Measurements from ENCODE around the gene RXFP4. TPM values are rescaled to one million over a fixed set of nuclear protein-coding genes. Genes with fewer than 3 reads are reported as not detected.
A peak's percentile ranks its signal among the peaks of the same experiment; 100 is the strongest.

RXFP4 gene
- total RNA-seq, 1 donor from 2014 or later, result not detected

DNA sequence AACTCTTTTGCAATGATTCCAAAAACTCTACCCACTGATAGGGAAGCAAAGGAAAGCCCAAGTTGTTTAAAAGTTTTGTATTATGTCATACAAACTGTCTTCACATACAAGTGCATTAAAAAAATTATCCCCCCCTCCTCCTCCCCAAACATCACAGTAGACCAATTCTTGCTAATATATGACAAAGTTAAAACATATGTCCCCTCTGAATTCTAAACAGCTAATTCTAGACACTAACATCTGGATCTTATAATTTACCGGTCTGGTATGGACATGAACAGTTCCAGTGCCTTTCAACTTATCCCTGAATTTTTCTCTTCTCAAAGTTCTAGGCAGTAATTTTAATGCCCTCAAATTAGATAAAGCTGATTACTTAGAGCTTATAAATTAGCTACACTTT lies 43.7 kb upstream of the RXFP4 start:
- H3K27ac Mint-ChIP-seq (ENCODE audit: unreplicated experiment), result no peak overlapping the region
- peaks cover 27% of the 10 kb centered on the region for H3K36me3 Mint-ChIP-seq (ENCODE audit: low read depth, unreplicated experiment)
- H3K4me1 Mint-ChIP-seq (ENCODE audit: unreplicated experiment), result peaks cover 7% of the 10 kb centered on the region
- TF ChIP-seq, protein P1, sequence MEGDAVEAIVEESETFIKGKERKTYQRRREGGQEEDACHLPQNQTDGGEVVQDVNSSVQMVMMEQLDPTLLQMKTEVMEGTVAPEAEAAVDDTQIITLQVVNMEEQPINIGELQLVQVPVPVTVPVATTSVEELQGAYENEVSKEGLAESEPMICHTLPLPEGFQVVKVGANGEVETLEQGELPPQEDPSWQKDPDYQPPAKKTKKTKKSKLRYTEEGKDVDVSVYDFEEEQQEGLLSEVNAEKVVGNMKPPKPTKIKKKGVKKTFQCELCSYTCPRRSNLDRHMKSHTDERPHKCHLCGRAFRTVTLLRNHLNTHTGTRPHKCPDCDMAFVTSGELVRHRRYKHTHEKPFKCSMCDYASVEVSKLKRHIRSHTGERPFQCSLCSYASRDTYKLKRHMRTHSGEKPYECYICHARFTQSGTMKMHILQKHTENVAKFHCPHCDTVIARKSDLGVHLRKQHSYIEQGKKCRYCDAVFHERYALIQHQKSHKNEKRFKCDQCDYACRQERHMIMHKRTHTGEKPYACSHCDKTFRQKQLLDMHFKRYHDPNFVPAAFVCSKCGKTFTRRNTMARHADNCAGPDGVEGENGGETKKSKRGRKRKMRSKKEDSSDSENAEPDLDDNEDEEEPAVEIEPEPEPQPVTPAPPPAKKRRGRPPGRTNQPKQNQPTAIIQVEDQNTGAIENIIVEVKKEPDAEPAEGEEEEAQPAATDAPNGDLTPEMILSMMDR (IDR thresholded peaks at IDR 0.05; ENCODE audit: unreplicated experiment), result no peak
- no peaks in the 10 kb centered on the region for H3K9me3 Mint-ChIP-seq (ENCODE audit: unreplicated experiment)
- peaks cover 2% of the 10 kb centered on the region for H3K27me3 Mint-ChIP-seq (ENCODE audit: unreplicated experiment)
- peak overlapping the region; percentile 56 for H3K4me3 Mint-ChIP-seq (ENCODE audit: unreplicated experiment)
- DNase-seq (ENCODE audit: low spot score), result no peak

DNA sequence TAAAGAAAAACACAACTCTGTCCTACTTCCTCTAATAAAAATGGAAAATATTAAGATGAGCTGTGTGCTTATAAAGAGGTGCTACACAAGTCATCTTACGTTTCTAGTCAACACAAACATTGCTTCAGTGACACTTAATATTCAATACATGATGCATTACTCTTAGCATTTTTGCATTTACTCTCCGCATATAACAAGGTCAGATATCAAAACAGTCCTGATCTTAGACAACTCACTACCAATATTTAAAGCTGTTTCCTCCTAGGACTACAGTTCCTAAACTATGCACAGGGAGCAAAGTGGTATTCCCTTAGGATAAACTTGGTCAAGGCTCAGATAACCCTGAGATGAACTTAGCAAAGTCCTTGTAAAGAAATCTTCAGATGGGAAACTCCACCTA lies 42.5 kb upstream of the RXFP4 start:
- peaks cover 2% of the 10 kb centered on the region for H3K27me3 Mint-ChIP-seq (ENCODE audit: unreplicated experiment)
- no peak for DNase-seq (ENCODE audit: low spot score)
- H3K27ac Mint-ChIP-seq (ENCODE audit: unreplicated experiment), result no peak overlapping the region
- H3K9me3 Mint-ChIP-seq (ENCODE audit: unreplicated experiment), result no peaks in the 10 kb centered on the region
- H3K4me3 Mint-ChIP-seq (ENCODE audit: unreplicated experiment), result peak overlapping the region; percentile 21
- TF ChIP-seq, protein P1 (IDR thresholded peaks at IDR 0.05; ENCODE audit: unreplicated experiment), result no peak
- H3K4me1 Mint-ChIP-seq (ENCODE audit: unreplicated experiment), result no peaks in the 10 kb centered on the region
- H3K36me3 Mint-ChIP-seq (ENCODE audit: low read depth, unreplicated experiment), result peaks cover 27% of the 10 kb centered on the region

DNA sequence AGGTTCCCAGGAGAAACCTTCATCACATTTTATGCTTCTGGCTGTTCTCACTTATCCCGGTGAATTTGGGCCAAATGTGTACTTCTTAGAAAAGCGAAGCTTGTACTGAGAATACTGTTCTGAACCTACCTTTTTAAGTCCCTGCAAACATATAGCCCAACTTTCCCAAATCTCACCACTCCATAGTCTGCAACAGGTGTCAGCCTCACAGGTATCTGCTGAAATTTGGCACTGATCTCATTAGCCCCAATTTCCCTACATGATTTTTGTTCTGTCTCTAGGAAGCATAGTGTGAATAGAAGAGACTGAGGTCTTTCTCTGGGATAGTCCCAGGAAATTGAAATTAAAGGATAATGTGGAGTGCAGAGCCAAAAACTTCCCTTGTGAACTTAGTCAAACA lies 41.8 kb upstream of the RXFP4 start:
- TF ChIP-seq, protein P1 (IDR thresholded peaks at IDR 0.05; ENCODE audit: unreplicated experiment), result no peak
- Mint-ChIP-seq H3K9me3 (ENCODE audit: unreplicated experiment) (no peaks in the 10 kb centered on the region), H3K27me3 (ENCODE audit: unreplicated experiment) (peaks cover 2% of the 10 kb centered on the region), H3K36me3 (ENCODE audit: low read depth, unreplicated experiment) (peaks cover 34% of the 10 kb centered on the region), H3K4me3 (ENCODE audit: unreplicated experiment) (no peak overlapping the region), H3K27ac (ENCODE audit: unreplicated experiment) (no peak overlapping the region), H3K4me1 (ENCODE audit: unreplicated experiment) (no peaks in the 10 kb centered on the region)
- DNase-seq (ENCODE audit: low spot score), result no peak

DNA sequence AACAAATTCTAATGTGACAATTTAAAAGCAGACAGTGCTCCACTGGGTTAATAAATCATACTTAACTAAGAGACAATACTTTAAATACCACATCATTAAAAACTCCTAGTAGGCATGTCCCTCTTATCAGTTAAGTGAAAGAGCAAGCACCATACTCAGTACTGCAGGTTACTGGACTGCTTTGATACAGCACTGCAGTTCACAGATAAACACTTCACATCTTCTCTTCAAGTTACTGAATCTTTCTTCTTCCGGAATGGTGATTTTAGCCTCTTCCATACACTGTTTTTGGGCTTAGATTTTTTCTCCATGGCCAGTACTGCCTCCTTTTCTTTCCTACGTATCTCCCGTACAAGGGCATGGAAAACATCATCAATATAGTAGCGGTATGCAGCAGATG lies 41.3 kb upstream of the RXFP4 start:
- no peak overlapping the region for H3K4me3 Mint-ChIP-seq (ENCODE audit: unreplicated experiment)
- no peaks in the 10 kb centered on the region for H3K9me3 Mint-ChIP-seq (ENCODE audit: unreplicated experiment)
- no peaks in the 10 kb centered on the region for H3K4me1 Mint-ChIP-seq (ENCODE audit: unreplicated experiment)
- no peak overlapping the region for H3K27ac Mint-ChIP-seq (ENCODE audit: unreplicated experiment)
- DNase-seq (ENCODE audit: low spot score), result no peak
- peaks cover 35% of the 10 kb centered on the region for H3K36me3 Mint-ChIP-seq (ENCODE audit: low read depth, unreplicated experiment)
- H3K27me3 Mint-ChIP-seq (ENCODE audit: unreplicated experiment), result peaks cover 2% of the 10 kb centered on the region
- TF ChIP-seq, protein P1 (IDR thresholded peaks at IDR 0.05; ENCODE audit: unreplicated experiment), result no peak

DNA sequence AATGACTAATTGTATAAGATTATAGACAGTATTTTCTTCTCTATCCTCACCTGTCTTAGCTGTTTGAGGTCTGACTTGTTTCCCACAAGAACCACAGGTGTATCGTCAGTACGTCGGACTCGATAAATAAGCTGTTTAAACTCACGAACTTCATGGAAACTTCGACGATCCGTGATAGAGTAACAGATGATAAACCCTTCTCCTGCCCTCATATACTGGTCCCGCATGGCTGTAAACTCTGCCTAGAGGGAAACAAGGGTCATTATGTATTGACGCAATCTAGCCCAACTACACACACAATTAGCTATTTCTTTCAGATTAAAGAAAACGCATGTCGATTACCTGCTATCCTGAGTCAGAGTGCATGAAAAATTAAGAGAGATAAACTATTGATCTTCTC lies 37.2 kb upstream of the RXFP4 start:
- DNase-seq (ENCODE audit: low spot score), result no peak
- Mint-ChIP-seq H3K27me3 (ENCODE audit: unreplicated experiment) (no peaks in the 10 kb centered on the region), H3K4me1 (ENCODE audit: unreplicated experiment) (peaks cover 2% of the 10 kb centered on the region), H3K36me3 (ENCODE audit: low read depth, unreplicated experiment) (peaks cover 26% of the 10 kb centered on the region), H3K9me3 (ENCODE audit: unreplicated experiment) (no peaks in the 10 kb centered on the region), H3K4me3 (ENCODE audit: unreplicated experiment) (no peak overlapping the region), H3K27ac (ENCODE audit: unreplicated experiment) (no peak overlapping the region)
- TF ChIP-seq, protein P1 (IDR thresholded peaks at IDR 0.05; ENCODE audit: unreplicated experiment), result no peak
